HG03354 (cell line): Measurements from ENCODE around the gene GFRA1.

ENCODE experiments used
- ATAC-seq: cut with Tn5 transposase; IDR thresholded peaks from one replicate; pipeline ENCODE4 v1.9.1; 2021; ENCODE audit warnings: mild to moderate bottlenecking; ENCODE audit not compliant: unreplicated experiment, poor library complexity, severe bottlenecking

GFRA1 gene

GRCh38 chr10:116112232-116113231 lies 160.5 kb downstream of the GFRA1 start:
- no peak for ATAC-seq

- no peak for ATAC-seq
Measured at GRCh38 chr10:116111483-116112095, 161.4 kb downstream of the GFRA1 start.

- ATAC-seq, result no peak
Measured at GRCh38 chr10:116110736-116111135, 162.3 kb downstream of the GFRA1 start.

- no peak for ATAC-seq
Measured at GRCh38 chr10:116109881-116110280, 163.1 kb downstream of the GFRA1 start.

- ATAC-seq, result no peak
Measured at GRCh38 chr10:116109481-116109880, 163.5 kb downstream of the GFRA1 start.

GRCh38 chr10:116108095-116108494 lies 164.9 kb downstream of the GFRA1 start:
- no peak for ATAC-seq

GRCh38 chr10:116106611-116107010 lies 166.4 kb downstream of the GFRA1 start:
- ATAC-seq, result no peak

GRCh38 chr10:116105264-116105663 lies 167.7 kb downstream of the GFRA1 start:
- no peak for ATAC-seq

- ATAC-seq, result no peak
Measured at GRCh38 chr10:116104210-116104932, 168.6 kb downstream of the GFRA1 start.

- no peak for ATAC-seq
Measured at GRCh38 chr10:116103668-116104067, 169.3 kb downstream of the GFRA1 start.

- ATAC-seq, result no peak
Measured at GRCh38 chr10:116101616-116102315, 171.2 kb downstream of the GFRA1 start.

GRCh38 chr10:116100984-116101383 lies 172.0 kb downstream of the GFRA1 start:
- ATAC-seq, result no peak

GRCh38 chr10:116099023-116099420 lies 174.0 kb downstream of the GFRA1 start:
- ATAC-seq, result no peak

GRCh38 chr10:116098411-116099022 lies 174.5 kb downstream of the GFRA1 start:
- ATAC-seq, result no peak

GRCh38 chr10:116097239-116097784 lies 175.7 kb downstream of the GFRA1 start:
- no peak for ATAC-seq

GRCh38 chr10:116096526-116096925 lies 176.5 kb downstream of the GFRA1 start:
- no peak for ATAC-seq

GRCh38 chr10:116094356-116094755 lies 178.7 kb downstream of the GFRA1 start:
- no peak for ATAC-seq

- no peak for ATAC-seq
Measured at GRCh38 chr10:116093031-116093430, 180.0 kb downstream of the GFRA1 start.

GRCh38 chr10:116088985-116089384 lies 184.0 kb downstream of the GFRA1 start:
- ATAC-seq, result no peak
